SU-DHL-6 (cell line): Measurements from ENCODE around the gene AGAP1.

Experiments
- H2AFZ ChIP-seq: fragments of 200-600 bp; sonication (generic); 2 replicates; pipeline ENCODE4 v1.6.1; 2014; ENCODE audit warnings: low read depth, mild to moderate bottlenecking, moderate library complexity, mixed read lengths, antibody characterized with exemption, low read length; ENCODE audit not compliant: severe bottlenecking
- H3F3A ChIP-seq: fragments of 200-600 bp; shearing (Covaris generic); 2 replicates; pipeline ENCODE4 v1.6.0; 2016; ENCODE audit warnings: antibody characterized with exemption, mild to moderate bottlenecking; ENCODE audit not compliant: insufficient read depth
- H3K27ac ChIP-seq: fragments of 200-600 bp; sonication (generic); 2 replicates; pipeline ENCODE4 v1.5.1; 2016; ENCODE audit warnings: low read depth, mild to moderate bottlenecking, low read length, moderate library complexity, mixed read lengths
- H3K27me3 ChIP-seq: fragments of 200-600 bp; sonication (generic), shearing (Covaris generic); 2 replicates; pipeline ENCODE4 v1.6.0; 2014; ENCODE audit warnings: mild to moderate bottlenecking, low read length
- H3K36me3 ChIP-seq: fragments of 200-600 bp; sonication (generic); 2 replicates; pipeline ENCODE4 v1.6.1; 2014; ENCODE audit warnings: mild to moderate bottlenecking, low read length, mixed read lengths
- H3K4me2 ChIP-seq: fragments of 300-600, 200-600 bp; shearing (Covaris generic), sonication (generic); 2 replicates; pipeline ENCODE4 v1.6.0; 2014; ENCODE audit warnings: low read length, low read depth, mild to moderate bottlenecking; ENCODE audit not compliant: poor library complexity, severe bottlenecking
- H3K4me3 ChIP-seq: fragments of 200-600 bp; sonication (generic); 2 replicates; pipeline ENCODE4 v1.5.1; 2014; ENCODE audit warnings: antibody characterized with exemption, low read length, mild to moderate bottlenecking, mixed read lengths; ENCODE audit not compliant: insufficient read depth, poor library complexity, severe bottlenecking
- H3K79me2 ChIP-seq: fragments of 200-600 bp; sonication (generic); 2 replicates; pipeline ENCODE4 v1.6.1; 2014; ENCODE audit warnings: mild to moderate bottlenecking, low read length, moderate library complexity; ENCODE audit not compliant: insufficient read depth
- H3K9ac ChIP-seq: fragments of 200-600 bp; sonication (generic); 2 replicates; pipeline ENCODE4 v1.7.0; 2014; ENCODE audit warnings: mild to moderate bottlenecking, low read length
- H3K9me2 ChIP-seq: fragments of 200-600 bp; sonication (generic); replicated peaks from 2 replicates; pipeline ENCODE4 v1.6.1; 2014; ENCODE audit warnings: low read length; ENCODE audit not compliant: insufficient read depth
- H3K9me3 ChIP-seq: fragments of 200-600 bp; sonication (generic); 2 replicates; pipeline ENCODE4 v1.6.1; 2014; ENCODE audit warnings: low read length, mixed read lengths; ENCODE audit not compliant: insufficient read depth
- H4K20me1 ChIP-seq: fragments of 200-600 bp; sonication (generic); 2 replicates; pipeline ENCODE4 v1.6.1; 2014; ENCODE audit warnings: low read depth, mild to moderate bottlenecking, antibody characterized with exemption, low read length, moderate library complexity, mixed read lengths
- CTCF ChIP-seq: fragments of 200-600 bp; sonication (generic); IDR thresholded peaks from one replicate; pipeline ENCODE4 v1.5.1; 2017; ENCODE audit warnings: antibody characterized with exemption, mild to moderate bottlenecking, low read length, moderate library complexity; ENCODE audit not compliant: insufficient read depth, poor library complexity, severe bottlenecking
- EZH2phosphoT487 ChIP-seq: fragments of 200-600 bp; sonication (generic), shearing (Covaris generic); conservative IDR thresholded peaks from 2 replicates; pipeline ENCODE4 v1.6.1; 2018; ENCODE audit warnings: mild to moderate bottlenecking, antibody characterized with exemption, low read length, moderate library complexity, mixed read lengths

AGAP1 gene

DNA sequence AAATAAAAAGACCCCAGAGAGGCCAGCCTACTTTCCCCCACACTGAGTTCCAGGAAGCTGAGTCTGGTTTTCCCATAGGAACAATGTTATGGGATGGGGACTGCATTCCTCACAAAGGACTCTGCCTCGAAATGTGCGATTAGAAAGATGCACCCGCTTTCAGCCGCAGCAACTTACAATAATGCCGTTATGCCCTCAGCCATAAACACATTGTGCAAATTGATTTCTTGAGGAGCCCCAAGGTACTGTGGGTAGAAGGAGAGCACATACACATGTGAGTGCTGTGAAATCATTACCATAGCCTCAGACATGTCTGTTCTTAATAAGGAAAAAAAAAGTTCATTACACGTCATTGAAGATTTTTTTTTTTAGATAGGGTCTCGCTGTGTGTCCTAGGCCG is 64.7 kb downstream of the AGAP1 start:
- Histone ChIP-seq H3K4me2 (no peak overlapping the region), H3K27me3 (no peaks in the 10 kb centered on the region), H3K9me3 (no peaks in the 10 kb centered on the region), H3K79me2 (no peaks in the 10 kb centered on the region), H3K36me3 (no peaks in the 10 kb centered on the region), H3K9ac (no peak overlapping the region), H4K20me1 (no peaks in the 10 kb centered on the region), H2AFZ (no peak overlapping the region), H3K4me3 (no peak overlapping the region), H3F3A (no peaks in the 10 kb centered on the region), H3K27ac (no peak overlapping the region), H3K9me2 (no peaks in the 10 kb centered on the region)
- no peak for TF ChIP-seq CTCF
- TF ChIP-seq EZH2phosphoT487 = no peak

DNA sequence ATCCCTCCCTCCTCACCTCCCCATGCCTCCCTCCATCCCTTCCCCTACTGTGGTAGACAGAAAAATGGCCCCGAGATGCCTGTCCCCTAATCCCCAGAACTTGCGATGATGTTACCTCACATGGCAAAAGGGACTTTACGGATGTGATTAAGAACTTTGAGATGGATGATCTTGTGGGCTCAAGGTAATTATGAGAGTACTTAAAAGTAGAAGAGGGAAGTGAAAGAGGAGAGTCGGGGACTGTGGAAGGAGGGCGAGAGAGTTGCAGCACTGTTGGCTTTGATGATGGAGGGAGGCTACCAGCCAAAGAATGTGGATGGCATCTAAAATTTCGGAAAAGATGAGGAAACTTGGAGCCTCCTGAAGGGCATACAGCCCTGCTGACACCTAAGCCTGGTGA is 66.5 kb downstream of the AGAP1 start:
- Histone ChIP-seq H3K9me3 (no peaks in the 10 kb centered on the region), H3K27me3 (no peaks in the 10 kb centered on the region), H3K79me2 (no peaks in the 10 kb centered on the region), H3K4me3 (no peak overlapping the region), H3F3A (no peaks in the 10 kb centered on the region), H3K36me3 (no peaks in the 10 kb centered on the region), H4K20me1 (no peaks in the 10 kb centered on the region), H2AFZ (no peak overlapping the region), H3K9me2 (no peaks in the 10 kb centered on the region), H3K9ac (no peak overlapping the region), H3K4me2 (no peak overlapping the region), H3K27ac (no peak overlapping the region)
- TF ChIP-seq EZH2phosphoT487 (no peak), CTCF (no peak)

- H3K79me2 ChIP-seq = no peaks in the 10 kb centered on the region
Measured at GRCh38 chr2:235561450-235561849, 67.6 kb downstream of the AGAP1 start.

More at GRCh38 chr2:235561450-235561849, 67.6 kb downstream of the AGAP1 start:
- H4K20me1 ChIP-seq = no peaks in the 10 kb centered on the region
- H3K27ac ChIP-seq = no peak overlapping the region
- H3F3A ChIP-seq = no peaks in the 10 kb centered on the region
- H3K36me3 ChIP-seq = no peaks in the 10 kb centered on the region
- H3K9me3 ChIP-seq = no peaks in the 10 kb centered on the region
- no peak overlapping the region for H3K4me3 ChIP-seq
- no peak overlapping the region for H2AFZ ChIP-seq
- no peak for TF ChIP-seq CTCF
- no peak for TF ChIP-seq EZH2phosphoT487
- H3K27me3 ChIP-seq = no peaks in the 10 kb centered on the region
- no peak overlapping the region for H3K4me2 ChIP-seq
- no peaks in the 10 kb centered on the region for H3K9me2 ChIP-seq
- H3K9ac ChIP-seq = no peak overlapping the region
